Amygdala (tissue), 56 donors: ENCODE measurements around the gene HABP2.

Experiments used
- DNase-seq, 56 donors: peaks; one replicate each; lab custom pipeline; 2025; lab: John Stamatoyannopoulos, UW

Gene HABP2

GRCh38 chr10:113625461-113626186 lies 72.8 kb downstream of the HABP2 start:
- no peak for DNase-seq

- no peak for DNase-seq
Observed at GRCh38 chr10:113626809-113627355, 74.0 kb downstream of the HABP2 start.

GRCh38 chr10:113627836-113628235 lies 75.0 kb downstream of the HABP2 start:
- no peak for DNase-seq

DNA sequence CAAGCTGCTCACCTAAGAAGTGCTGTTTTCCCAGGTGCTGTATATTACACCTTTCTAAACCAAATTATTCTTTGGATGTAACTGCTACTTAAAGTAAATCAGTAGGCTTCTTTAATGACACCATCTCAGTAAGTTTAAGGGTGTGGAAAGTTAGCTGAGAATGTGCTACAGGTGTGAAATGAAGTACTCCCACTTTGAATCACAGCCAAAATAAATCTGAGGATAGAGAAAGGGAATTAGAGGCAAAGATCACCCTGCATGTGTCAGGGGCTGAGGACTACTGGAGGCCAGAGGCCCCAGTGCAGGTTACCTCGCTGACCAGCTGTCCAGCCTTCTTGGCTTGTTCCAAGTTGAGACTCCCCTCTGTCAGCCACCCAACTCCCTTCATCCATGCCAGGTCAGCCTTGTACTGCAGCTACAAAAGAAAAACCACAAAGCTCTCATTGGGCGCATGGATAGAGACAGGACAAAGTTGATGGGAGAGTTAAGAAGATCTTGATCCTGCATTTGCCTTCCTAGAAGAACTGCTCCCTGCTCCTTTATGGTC lies 75.8 kb downstream of the HABP2 start:
- no peak for DNase-seq

GRCh38 chr10:113630929-113631533 lies 78.2 kb downstream of the HABP2 start:
- DNase-seq = no peak

DNA sequence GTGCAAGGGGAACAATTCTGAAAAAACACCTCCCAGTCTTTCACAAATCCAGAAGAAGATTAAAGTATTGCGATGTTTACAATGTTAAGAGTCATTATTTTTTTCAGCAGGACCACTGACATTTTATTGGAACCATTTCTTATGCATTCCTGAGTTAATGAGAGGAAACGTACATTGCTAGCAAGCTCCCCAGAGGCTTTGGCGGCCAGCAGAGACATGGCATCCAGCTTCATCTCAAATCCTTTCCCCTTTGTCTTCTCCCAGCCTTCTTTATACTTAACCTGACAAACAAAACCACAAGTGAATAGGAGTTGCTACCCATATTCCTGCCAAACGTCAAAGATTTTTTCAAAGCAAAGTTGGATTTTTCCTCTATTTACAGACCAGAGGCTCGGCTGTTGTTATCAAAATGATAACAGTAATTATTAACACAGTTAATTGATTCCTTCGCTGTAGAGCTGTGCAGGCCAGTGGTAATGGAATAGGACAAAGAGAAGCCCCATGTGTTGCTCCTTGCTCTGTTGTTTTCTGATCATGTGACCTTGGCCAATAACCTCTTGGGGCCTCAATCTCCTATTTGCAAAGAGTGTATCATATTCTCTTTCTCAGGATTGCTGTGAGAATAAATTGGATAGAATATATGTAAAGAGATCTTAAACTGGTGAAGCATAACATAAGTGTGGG lies 79.0 kb downstream of the HABP2 start:
- no peak for DNase-seq
